Sigmoid colon (tissue), 4 donors: ENCODE data around the gene LRFN2.

Experiments
- CTCF ChIP-seq, 4 experiments: fragments of 450-650 bp in 3 of 4; fragments of 200-600 bp in 1 of 4; IDR thresholded peaks; one replicate each; pipeline ENCODE4 v1.5.1; 2016 to 2019; ENCODE audit warnings: antibody characterized with exemption in 4 of 4, mild to moderate bottlenecking in 3 of 4, moderate library complexity in 2 of 4
- EP300 ChIP-seq, 4 donors: sonication (generic); formaldehyde crosslinking; IDR thresholded peaks; one replicate each; pipeline ENCODE4 v1.6.1; 2017; ENCODE audit warnings: antibody characterized with exemption in 4 of 4
- POLR2A ChIP-seq, 2 donors: fragments of 450-650 bp; IDR thresholded peaks; one replicate each; pipeline ENCODE4 v1.6.1; 2016; ENCODE audit warnings: antibody characterized with exemption in 2 of 2, mild to moderate bottlenecking in 2 of 2, moderate library complexity in 2 of 2
- POLR2AphosphoS5 ChIP-seq, 4 donors: sonication (generic); formaldehyde crosslinking; IDR thresholded peaks; one replicate each; pipeline ENCODE4 v1.6.1; 2017; ENCODE audit warnings: antibody characterized with exemption in 4 of 4

- TF ChIP-seq POLR2A (IDR thresholded peaks at IDR 0.05) (no peak), CTCF (IDR thresholded peaks at IDR 0.05) (no peak), EP300 (IDR thresholded peaks at IDR 0.05) (no peak), POLR2AphosphoS5 (IDR thresholded peaks at IDR 0.05) (no peak)
Observed at GRCh38 chr6:40545954-40546353, 41.2 kb downstream of the LRFN2 start.
